NCI-H2171 treated with DMSO at 0.1 percent for 48 hours (cell line): ENCODE measurements around the gene FSTL1.

Experiments used
- DNase-seq: peaks from one replicate; lab custom pipeline; 2025; lab: John Stamatoyannopoulos, UW

The FSTL1 gene

GRCh38 chr3:120352017-120352416 lies 98.8 kb downstream of the FSTL1 start:
- no peak for DNase-seq

DNA sequence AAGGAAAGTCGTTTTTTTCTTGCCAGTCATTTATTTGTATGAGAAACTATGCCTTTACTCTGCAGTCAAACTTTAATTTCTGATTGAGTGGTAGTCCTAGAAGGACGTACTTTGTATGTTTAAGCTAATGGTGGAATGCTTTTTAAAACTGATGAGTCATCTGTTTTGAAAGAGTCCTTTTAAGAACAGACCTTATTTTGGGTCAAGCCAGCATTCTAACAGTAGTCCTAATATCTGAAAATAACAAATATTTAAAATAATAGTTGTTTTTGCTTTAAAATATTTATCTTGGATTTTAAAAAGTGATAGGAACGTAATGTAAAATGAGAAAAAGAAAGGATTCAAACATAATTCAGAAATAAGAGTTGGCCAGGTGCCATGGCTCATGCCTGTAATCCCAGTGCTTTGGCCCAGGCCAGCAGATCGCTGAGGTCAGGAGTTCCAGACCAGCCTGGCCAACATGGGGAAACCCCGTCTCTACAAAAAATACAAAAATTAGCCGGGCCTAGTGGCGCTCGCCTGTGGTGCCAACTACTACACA lies 100.3 kb downstream of the FSTL1 start:
- DNase-seq: no peak

- DNase-seq: peak; percentile 47
These were observed 101.0 kb downstream of the FSTL1 start for GRCh38 chr3:120349855-120350125.

DNA sequence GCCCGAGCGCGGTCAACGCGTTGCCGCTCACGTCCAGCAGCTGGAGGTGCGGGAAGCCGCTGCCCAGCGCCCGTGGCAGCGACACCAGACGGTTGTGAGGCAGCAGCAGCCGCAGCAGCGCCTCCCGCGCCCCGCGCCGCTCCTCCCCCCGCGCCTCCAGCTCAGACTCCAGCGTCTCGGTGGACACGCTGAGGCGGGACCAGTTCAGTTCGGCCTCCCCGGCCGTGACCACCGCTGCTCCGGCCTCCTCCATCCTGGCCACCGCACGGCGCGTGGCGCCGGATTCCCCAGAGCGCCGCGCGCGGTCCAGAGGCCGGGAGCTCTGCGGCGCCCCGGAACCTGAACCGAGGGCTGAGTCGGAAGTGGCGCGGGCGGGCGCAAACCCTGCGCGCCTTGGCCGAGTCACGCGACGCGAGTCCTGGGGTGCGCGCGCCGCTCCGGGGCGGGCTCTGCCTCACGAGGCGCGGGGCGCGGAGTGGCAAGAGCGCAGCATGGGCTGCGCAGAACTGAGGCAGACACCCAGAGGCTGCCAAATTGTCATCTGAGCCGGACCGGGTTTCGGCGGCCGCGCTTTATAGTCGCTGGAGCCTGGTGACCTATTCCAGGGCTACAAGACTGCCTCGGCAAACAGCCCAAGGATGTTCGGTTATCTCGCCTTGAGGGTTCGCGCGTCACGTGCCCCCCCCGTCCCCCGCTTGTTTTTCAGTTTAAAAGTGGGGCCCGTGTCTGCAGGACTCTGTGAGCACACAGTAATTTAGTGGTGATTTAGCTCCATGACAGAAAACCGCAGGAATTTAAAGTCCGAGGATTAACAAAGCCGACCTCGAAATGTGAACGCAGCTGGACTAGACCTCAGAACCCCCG lies 101.6 kb downstream of the FSTL1 start, which contains the start of gene LRRC58:
TSS of gene LRRC58 (minus strand) at position 364 of the 864 bp plus-strand sequence. CDS start at position 253, 111 bp downstream.
- DNase-seq: peak; percentile 90

DNA sequence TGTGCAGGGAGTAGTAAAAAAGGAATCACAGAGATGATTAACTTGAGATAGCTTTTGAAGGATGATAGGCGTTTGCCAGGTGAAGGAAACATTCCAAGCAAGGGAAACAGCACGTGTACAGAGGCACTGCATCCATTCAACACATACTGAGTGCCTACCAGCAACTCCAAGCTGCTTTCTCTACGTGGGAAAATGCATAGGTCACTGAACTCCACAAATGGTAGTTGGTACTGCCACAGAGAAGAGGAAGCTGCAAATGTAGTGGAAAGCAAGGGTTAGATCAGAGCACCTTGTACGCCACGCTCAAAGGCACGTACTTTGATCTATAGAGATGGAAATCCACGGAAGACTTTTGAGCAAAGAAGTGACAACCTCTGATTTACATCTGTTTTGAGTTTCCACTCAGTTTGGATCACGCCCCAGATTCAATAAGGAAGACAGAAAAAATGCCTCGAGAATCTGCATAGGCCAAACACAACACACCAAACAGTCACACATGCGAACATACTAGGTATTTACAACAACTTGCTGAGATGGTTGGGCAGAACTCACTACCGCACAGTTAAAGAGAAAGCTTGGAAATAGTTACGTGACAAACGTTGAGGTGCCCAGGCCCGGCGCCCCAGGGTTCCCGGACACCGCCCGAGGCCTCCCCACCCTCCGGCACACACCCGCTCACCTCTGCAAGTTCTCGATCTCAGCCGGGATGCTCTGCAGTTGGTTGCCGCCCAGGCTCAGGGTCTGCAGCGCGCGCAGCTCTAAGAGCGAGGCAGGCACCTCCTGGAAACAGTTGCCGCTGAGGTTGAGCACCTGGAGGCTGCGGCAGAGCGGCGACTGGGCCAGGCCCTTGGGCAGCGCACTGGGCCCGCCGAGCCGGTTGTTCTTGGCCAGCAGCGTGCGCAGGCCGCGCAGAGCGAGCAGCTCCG lies 102.5 kb downstream of the FSTL1 start:
- peak; percentile 61 for DNase-seq

DNA sequence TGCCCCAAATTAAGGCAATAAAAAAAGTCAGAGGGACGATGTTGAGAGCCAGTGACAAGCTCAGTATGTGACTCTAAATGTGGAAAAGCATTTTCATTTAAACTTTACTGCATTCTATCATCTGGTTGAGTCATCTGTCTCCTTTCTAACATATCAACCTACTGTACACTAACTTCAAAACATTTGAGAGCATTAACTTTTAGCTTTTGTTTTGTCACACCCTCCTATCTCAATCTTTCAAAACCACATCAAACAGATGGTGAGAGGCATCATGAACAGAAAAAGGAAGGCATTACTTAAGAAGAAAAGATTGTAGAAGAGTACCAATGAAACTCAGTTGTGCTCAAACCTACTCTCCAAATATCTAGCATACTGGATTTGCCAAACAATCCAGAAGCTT lies 106.4 kb downstream of the FSTL1 start:
- DNase-seq: no peak
